ENCODE measurements around the gene CS. TPM values are rescaled to one million over a fixed set of nuclear protein-coding genes. Genes with fewer than 3 reads are reported as not detected.

Gene CS
- polyA plus RNA-seq, 6 donors from 2014 or later: 60.8 to 88.7 (median 72.1) TPM

- no peaks in the 10 kb centered on the region for H3K27me3 Mint-ChIP-seq
- ATAC-seq (ENCODE audit: low read depth in 2 of 2) (no peak), DNase-seq (no peak)
- no peaks in the 10 kb centered on the region for H3K36me3 Mint-ChIP-seq
- peaks cover 16 to 21% (median 21%) of the 10 kb centered on the region in 3 donors for H3K4me1 Mint-ChIP-seq
- peak overlapping the region in 1 of 6 donors; percentile 7 for H3K27ac Mint-ChIP-seq
- H3K4me3 Mint-ChIP-seq: peak overlapping the region in 1 of 8 donors; percentile 81
- no peaks in the 10 kb centered on the region for H3K9me3 Mint-ChIP-seq
These were observed 38.5 kb downstream of the CS start for GRCh38 chr12:56261503-56262232.

- H3K9me3 Mint-ChIP-seq: no peaks in the 10 kb centered on the region
- DNase-seq: no peak
- H3K27me3 Mint-ChIP-seq: no peaks in the 10 kb centered on the region
- H3K27ac Mint-ChIP-seq: peak overlapping the region in 1 of 6 donors; percentile 81
- peak overlapping the region in 4 of 8 donors; percentile 37 to 81 (median 42) for H3K4me3 Mint-ChIP-seq
- peaks cover 17 to 22% (median 22%) of the 10 kb centered on the region in 3 donors for H3K4me1 Mint-ChIP-seq
- ATAC-seq (ENCODE audit: low read depth in 2 of 2): no peak
- H3K36me3 Mint-ChIP-seq: peaks cover 0 to 5% of the 10 kb centered on the region in 2 donors
These were observed 39.2 kb downstream of the CS start for GRCh38 chr12:56260921-56261320.

- Mint-ChIP-seq H3K27me3 (no peaks in the 10 kb centered on the region), H3K9me3 (no peaks in the 10 kb centered on the region), H3K4me1 (peaks cover 18 to 24% (median 22%) of the 10 kb centered on the region in 3 donors), H3K36me3 (peaks cover 0 to 8% of the 10 kb centered on the region in 2 donors), H3K4me3 (peak overlapping the region in 4 of 8 donors; percentile 22 to 81 (median 52)), H3K27ac (no peak overlapping the region)
- DNase-seq (no peak), ATAC-seq (ENCODE audit: low read depth in 2 of 2) (no peak)
These were observed 39.8 kb downstream of the CS start for GRCh38 chr12:56260380-56260779.

GRCh38 chr12:56258820-56259183, 41.3 kb downstream of the CS start:
- ATAC-seq (ENCODE audit: low read depth in 2 of 2): no peak
- H3K27ac Mint-ChIP-seq: peak overlapping the region; percentile 38 to 98 (median 89)

GRCh38 chr12:56258068-56258819, 41.9 kb downstream of the CS start, which contains the start of gene ANKRD52:
Gene ANKRD52, minus strand, starts transcription at chr12:56258384. Its CDS starts 115 bp downstream, at chr12:56258269.
- Mint-ChIP-seq H3K27me3 (no peaks in the 10 kb centered on the region), H3K4me1 (peaks cover 18 to 24% (median 22%) of the 10 kb centered on the region in 3 donors), H3K27ac (peak within 1 kb of the TSS; percentile 38 to 98 (median 89)), H3K4me3 (peak within 1 kb of the TSS; percentile 90 to 96 (median 94)), H3K36me3 (peaks cover 0 to 18% of the 10 kb centered on the region in 2 donors), H3K9me3 (no peaks in the 10 kb centered on the region)
- ATAC-seq (ENCODE audit: low read depth in 2 of 2) (peak; percentile 94), DNase-seq (peak; percentile 87)

More at GRCh38 chr12:56258820-56259183, 41.3 kb downstream of the CS start:
- Mint-ChIP-seq H3K36me3 (peaks cover 0 to 18% of the 10 kb centered on the region in 2 donors), H3K9me3 (no peaks in the 10 kb centered on the region), H3K27me3 (no peaks in the 10 kb centered on the region), H3K4me3 (peak overlapping the region; percentile 90 to 96 (median 94)), H3K4me1 (peaks cover 18 to 24% (median 22%) of the 10 kb centered on the region in 3 donors)
- no peak for DNase-seq

- peaks cover 18 to 24% (median 22%) of the 10 kb centered on the region in 3 donors for H3K4me1 Mint-ChIP-seq
- peaks cover 0 to 18% of the 10 kb centered on the region in 2 donors for H3K36me3 Mint-ChIP-seq
- no peaks in the 10 kb centered on the region for H3K27me3 Mint-ChIP-seq
- DNase-seq (no peak), ATAC-seq (ENCODE audit: low read depth in 2 of 2) (peak; percentile 10 to 13)
- no peaks in the 10 kb centered on the region for H3K9me3 Mint-ChIP-seq
- peak overlapping the region; percentile 79 to 93 (median 86) for H3K4me3 Mint-ChIP-seq
- peak overlapping the region; percentile 2 to 94 (median 67) for H3K27ac Mint-ChIP-seq
These were observed 42.6 kb downstream of the CS start for GRCh38 chr12:56257491-56258067.

- ATAC-seq (ENCODE audit: low read depth in 2 of 2) (no peak), DNase-seq (no peak)
- Mint-ChIP-seq H3K9me3 (no peaks in the 10 kb centered on the region), H3K27me3 (no peaks in the 10 kb centered on the region), H3K27ac (peak overlapping the region in 4 of 6 donors; percentile 2 to 90 (median 80)), H3K36me3 (peaks cover 3 to 18% of the 10 kb centered on the region in 2 donors), H3K4me3 (peak overlapping the region; percentile 79 to 93 (median 86)), H3K4me1 (peaks cover 18 to 24% (median 22%) of the 10 kb centered on the region in 3 donors)
These were observed 43.1 kb downstream of the CS start for GRCh38 chr12:56257071-56257470.

GRCh38 chr12:56256326-56256960, 43.7 kb downstream of the CS start:
- ATAC-seq (ENCODE audit: low read depth in 2 of 2) (no peak), DNase-seq (no peak)
- H3K9me3 Mint-ChIP-seq: no peaks in the 10 kb centered on the region
- H3K36me3 Mint-ChIP-seq: peaks cover 5 to 18% of the 10 kb centered on the region in 2 donors
- H3K27ac Mint-ChIP-seq: peak overlapping the region in 2 of 6 donors; percentile 73 to 86
- no peaks in the 10 kb centered on the region for H3K27me3 Mint-ChIP-seq
- H3K4me3 Mint-ChIP-seq: peak overlapping the region in 7 of 8 donors; percentile 79 to 93 (median 82)
- H3K4me1 Mint-ChIP-seq: peaks cover 22 to 24% (median 22%) of the 10 kb centered on the region in 3 donors

GRCh38 chr12:56255671-56256070, 44.5 kb downstream of the CS start:
- H3K9me3 Mint-ChIP-seq: no peaks in the 10 kb centered on the region
- DNase-seq (no peak), ATAC-seq (ENCODE audit: low read depth in 2 of 2) (no peak)
- H3K27me3 Mint-ChIP-seq: no peaks in the 10 kb centered on the region
- H3K4me3 Mint-ChIP-seq: peak overlapping the region in 4 of 8 donors; percentile 7 to 84 (median 80)
- peaks cover 22 to 24% (median 22%) of the 10 kb centered on the region in 3 donors for H3K4me1 Mint-ChIP-seq
- H3K36me3 Mint-ChIP-seq: peaks cover 5 to 18% of the 10 kb centered on the region in 2 donors
- peak overlapping the region in 1 of 6 donors; percentile 86 for H3K27ac Mint-ChIP-seq

GRCh38 chr12:56253091-56253490, 47.0 kb downstream of the CS start:
- Mint-ChIP-seq H3K4me3 (peak overlapping the region in 1 of 8 donors; percentile 41), H3K9me3 (no peaks in the 10 kb centered on the region), H3K36me3 (peaks cover 5 to 18% of the 10 kb centered on the region in 2 donors), H3K4me1 (peaks cover 15 to 17% (median 16%) of the 10 kb centered on the region in 3 donors), H3K27ac (no peak overlapping the region), H3K27me3 (no peaks in the 10 kb centered on the region)
- DNase-seq (no peak), ATAC-seq (ENCODE audit: low read depth in 2 of 2) (no peak)

- no peaks in the 10 kb centered on the region for H3K9me3 Mint-ChIP-seq
- DNase-seq: no peak
- H3K27me3 Mint-ChIP-seq: no peaks in the 10 kb centered on the region
- no peak for ATAC-seq (ENCODE audit: low read depth in 2 of 2)
- no peak overlapping the region for H3K27ac Mint-ChIP-seq
- peaks cover 15 to 17% (median 15%) of the 10 kb centered on the region in 3 donors for H3K4me1 Mint-ChIP-seq
- peaks cover 5 to 18% of the 10 kb centered on the region in 2 donors for H3K36me3 Mint-ChIP-seq
- peak overlapping the region in 1 of 8 donors; percentile 75 for H3K4me3 Mint-ChIP-seq
These were observed 47.5 kb downstream of the CS start for GRCh38 chr12:56252649-56253048.

GRCh38 chr12:56248711-56249110, 51.4 kb downstream of the CS start:
- peaks cover 0 to 10% of the 10 kb centered on the region in 2 donors for H3K36me3 Mint-ChIP-seq
- H3K4me1 Mint-ChIP-seq: peaks cover 0 to 8% (median 0%) of the 10 kb centered on the region in 3 donors
- peak overlapping the region in 2 of 6 donors; percentile 77 to 82 for H3K27ac Mint-ChIP-seq
- H3K9me3 Mint-ChIP-seq: no peaks in the 10 kb centered on the region
- H3K4me3 Mint-ChIP-seq: no peak overlapping the region
- ATAC-seq (ENCODE audit: low read depth in 2 of 2) (no peak), DNase-seq (no peak)
- no peaks in the 10 kb centered on the region for H3K27me3 Mint-ChIP-seq

Measured in naive B cell (primary cell).